GM04504 (cell line): Measurements from ENCODE around the gene OR8G1.
"Not testable (repeated sequence)": the region's sequence is repeated elsewhere in the genome, so short reads cannot be mapped to it uniquely, and the experiment has no call there.

Source experiments
- DNase-seq: peaks from one replicate; pipeline ENCODE4 v3.0.0-alpha.2; 2012; ENCODE audit warnings: low read depth

The OR8G1 gene

GRCh38 chr11:124240621-124241397 lies at the start of gene OR8G1:
TSS of gene OR8G1 (plus strand) at chr11:124241095. CDS start at chr11:124249676, 8,581 bp downstream.
- no peak for DNase-seq

- no peak for DNase-seq
Measured at GRCh38 chr11:124193221-124194010, 47.5 kb upstream of the OR8G1 start.

- DNase-seq, result no peak
Measured at GRCh38 chr11:124194293-124195188, 46.4 kb upstream of the OR8G1 start.

- DNase-seq, result peak; percentile 30
Measured at GRCh38 chr11:124195189-124195734, 45.6 kb upstream of the OR8G1 start.

GRCh38 chr11:124197999-124198398 lies 42.9 kb upstream of the OR8G1 start:
- no peak for DNase-seq

GRCh38 chr11:124198897-124199296 lies 42.0 kb upstream of the OR8G1 start:
- DNase-seq, result no peak

GRCh38 chr11:124199702-124200101 lies 41.2 kb upstream of the OR8G1 start:
- DNase-seq, result no peak

GRCh38 chr11:124200671-124201070 lies 40.2 kb upstream of the OR8G1 start:
- DNase-seq, result no peak

GRCh38 chr11:124202951-124203350 lies 37.9 kb upstream of the OR8G1 start:
- no peak for DNase-seq

- DNase-seq, result no peak
Measured at GRCh38 chr11:124204008-124204407, 36.9 kb upstream of the OR8G1 start.

- DNase-seq, result no peak
Measured at GRCh38 chr11:124207102-124207792, 33.6 kb upstream of the OR8G1 start.

- no peak for DNase-seq
Measured at GRCh38 chr11:124209824-124210357, 31.0 kb upstream of the OR8G1 start.

GRCh38 chr11:124210421-124210820 lies 30.5 kb upstream of the OR8G1 start:
- no peak for DNase-seq

GRCh38 chr11:124211321-124211720 lies 29.6 kb upstream of the OR8G1 start:
- DNase-seq, result no peak

- no peak for DNase-seq
Measured at GRCh38 chr11:124214027-124214426, 26.9 kb upstream of the OR8G1 start.

- DNase-seq, result no peak
Measured at GRCh38 chr11:124219126-124219525, 21.8 kb upstream of the OR8G1 start.

- DNase-seq, result no peak
Measured at GRCh38 chr11:124222407-124222806, 18.5 kb upstream of the OR8G1 start.

GRCh38 chr11:124224618-124225423 lies 16.1 kb upstream of the OR8G1 start:
- not testable (repeated sequence) for DNase-seq

GRCh38 chr11:124225471-124225870 lies 15.4 kb upstream of the OR8G1 start:
- no peak for DNase-seq

- DNase-seq, result no peak
Measured at GRCh38 chr11:124233376-124233775, 7.5 kb upstream of the OR8G1 start.
